GM12864 (cell line): ENCODE data around the gene STRAP.

Experiments
- DNase-seq: peaks from one replicate; pipeline ENCODE4 v3.0.0-alpha.2; 2011; ENCODE audit warnings: low read depth
- H3K4me3 ChIP-seq: 2 replicates; pipeline ENCODE4 v1.5.1; 2011; ENCODE audit warnings: mild to moderate bottlenecking, low read depth, low read length, control low read depth
- CTCF ChIP-seq: IDR thresholded peaks from 2 replicates; pipeline ENCODE4 v1.5.1; 2011; ENCODE audit warnings: low read depth, mild to moderate bottlenecking, moderate library complexity, low read length, control low read depth, inconsistent platforms; ENCODE audit errors: missing control alignments

Gene STRAP

GRCh38 chr12:15846887-15847286 lies 35.3 kb upstream of the STRAP start:
- no peak for DNase-seq
- no peak overlapping the region for H3K4me3 ChIP-seq
- no peak for TF ChIP-seq CTCF

- no peak for DNase-seq
- H3K4me3 ChIP-seq: no peak overlapping the region
- TF ChIP-seq CTCF: no peak
Observed at GRCh38 chr12:15848606-15849005, 33.6 kb upstream of the STRAP start.

- no peak overlapping the region for H3K4me3 ChIP-seq
- TF ChIP-seq CTCF: no peak
- no peak for DNase-seq
Observed at GRCh38 chr12:15851045-15851620, 31.1 kb upstream of the STRAP start.

GRCh38 chr12:15851919-15852318 lies 30.3 kb upstream of the STRAP start:
- DNase-seq: no peak
- TF ChIP-seq CTCF: no peak
- no peak overlapping the region for H3K4me3 ChIP-seq

GRCh38 chr12:15852383-15852782 lies 29.8 kb upstream of the STRAP start:
- DNase-seq: no peak
- no peak for TF ChIP-seq CTCF
- H3K4me3 ChIP-seq: no peak overlapping the region

GRCh38 chr12:15853877-15854276 lies 28.3 kb upstream of the STRAP start:
- no peak overlapping the region for H3K4me3 ChIP-seq
- no peak for TF ChIP-seq CTCF
- no peak for DNase-seq

- TF ChIP-seq CTCF: no peak
- H3K4me3 ChIP-seq: no peak overlapping the region
- no peak for DNase-seq
Observed at GRCh38 chr12:15854916-15855315, 27.3 kb upstream of the STRAP start.
